ENCODE data around the gene GPI. TPM values are rescaled to one million over a fixed set of nuclear protein-coding genes. Genes with fewer than 3 reads are reported as not detected.
A peak's percentile ranks its signal among the peaks of the same experiment; 100 is the strongest.

The GPI gene
- total RNA-seq, 1 donor from 2014 or later: 473 TPM

GRCh38 chr19:34332027-34332760 is 32.8 kb upstream of the GPI start:
- DNase-seq: no peak
- Histone ChIP-seq H3K27ac (replicated peaks) (peak overlapping the region; percentile 83), H3K9me3 (replicated peaks) (no peaks in the 10 kb centered on the region), H3K36me3 (peaks cover 85% of the 10 kb centered on the region), H3K4me1 (peaks cover 54% of the 10 kb centered on the region), H3K4me3 (no peak overlapping the region), H3K27me3 (ENCODE audit: low read depth) (no peaks in the 10 kb centered on the region)
- no peak for TF ChIP-seq CTCF (IDR thresholded peaks at IDR 0.05; ENCODE audit: borderline replicate concordance)
- intact Hi-C loops (cut with micrococcal nuclease): loop anchor here (10.0 kb wide), 1 partner anchor 77 kb away; the partner anchor contains the start of gene GARRE1

GRCh38 chr19:34335914-34336313 is 29.1 kb upstream of the GPI start:
- Histone ChIP-seq H3K27me3 (ENCODE audit: low read depth) (no peaks in the 10 kb centered on the region), H3K27ac (replicated peaks) (peak overlapping the region; percentile 48), H3K4me3 (no peak overlapping the region), H3K4me1 (peaks cover 47% of the 10 kb centered on the region), H3K9me3 (replicated peaks) (no peaks in the 10 kb centered on the region), H3K36me3 (peaks cover 81% of the 10 kb centered on the region)
- DNase-seq: no peak
- intact Hi-C loops (cut with micrococcal nuclease): loop anchor here (10.0 kb wide), 1 partner anchor 81 kb away; the partner anchor contains the start of gene GARRE1
- no peak for TF ChIP-seq CTCF (IDR thresholded peaks at IDR 0.05; ENCODE audit: borderline replicate concordance)

- peaks cover 38% of the 10 kb centered on the region for H3K4me1 ChIP-seq
- peak overlapping the region; percentile 48 for H3K27ac ChIP-seq (replicated peaks)
- peak; percentile 68 for TF ChIP-seq CTCF (IDR thresholded peaks at IDR 0.05; ENCODE audit: borderline replicate concordance)
- no peaks in the 10 kb centered on the region for H3K27me3 ChIP-seq (ENCODE audit: low read depth)
- H3K4me3 ChIP-seq: no peak overlapping the region
- no peak for DNase-seq
- peaks cover 81% of the 10 kb centered on the region for H3K36me3 ChIP-seq
- no peaks in the 10 kb centered on the region for H3K9me3 ChIP-seq (replicated peaks)
- intact Hi-C loops (cut with micrococcal nuclease): loop anchor here (10.0 kb wide), 1 partner anchor 82 kb away; the partner anchor contains the start of gene GARRE1
Measured at GRCh38 chr19:34336781-34337271, 28.2 kb upstream of the GPI start.

GRCh38 chr19:34337739-34338138 is 27.3 kb upstream of the GPI start:
- Histone ChIP-seq H3K4me1 (peaks cover 30% of the 10 kb centered on the region), H3K9me3 (replicated peaks) (no peaks in the 10 kb centered on the region), H3K36me3 (peaks cover 82% of the 10 kb centered on the region), H3K4me3 (no peak overlapping the region), H3K27me3 (ENCODE audit: low read depth) (no peaks in the 10 kb centered on the region), H3K27ac (replicated peaks) (peak overlapping the region; percentile 48)
- no peak for DNase-seq
- TF ChIP-seq CTCF (IDR thresholded peaks at IDR 0.05; ENCODE audit: borderline replicate concordance): no peak
- intact Hi-C loops (cut with micrococcal nuclease): loop anchor here (10.0 kb wide), 1 partner anchor 83 kb away; the partner anchor contains the start of gene GARRE1

GRCh38 chr19:34341935-34342680 is 22.9 kb upstream of the GPI start:
- Histone ChIP-seq H3K27me3 (ENCODE audit: low read depth) (no peaks in the 10 kb centered on the region), H3K9me3 (replicated peaks) (no peaks in the 10 kb centered on the region), H3K4me3 (no peak overlapping the region), H3K27ac (replicated peaks) (no peak overlapping the region), H3K4me1 (peaks cover 16% of the 10 kb centered on the region), H3K36me3 (peaks cover 83% of the 10 kb centered on the region)
- intact Hi-C loops (cut with micrococcal nuclease): loop anchor here (10.0 kb wide), 1 partner anchor 117 kb away; no protein-coding TSS in a partner anchor
- no peak for DNase-seq
- no peak for TF ChIP-seq CTCF (IDR thresholded peaks at IDR 0.05; ENCODE audit: borderline replicate concordance)

Data from left ventricle myocardium inferior (tissue), 1 donor.